HG03175 (cell line): ENCODE data around the gene GABBR1.

ENCODE experiments used
- ATAC-seq: cut with Tn5 transposase; IDR thresholded peaks from one replicate; pipeline ENCODE4 v1.9.1; 2021; ENCODE audit warnings: mild to moderate bottlenecking, moderate library complexity; ENCODE audit not compliant: unreplicated experiment

GABBR1 gene

DNA sequence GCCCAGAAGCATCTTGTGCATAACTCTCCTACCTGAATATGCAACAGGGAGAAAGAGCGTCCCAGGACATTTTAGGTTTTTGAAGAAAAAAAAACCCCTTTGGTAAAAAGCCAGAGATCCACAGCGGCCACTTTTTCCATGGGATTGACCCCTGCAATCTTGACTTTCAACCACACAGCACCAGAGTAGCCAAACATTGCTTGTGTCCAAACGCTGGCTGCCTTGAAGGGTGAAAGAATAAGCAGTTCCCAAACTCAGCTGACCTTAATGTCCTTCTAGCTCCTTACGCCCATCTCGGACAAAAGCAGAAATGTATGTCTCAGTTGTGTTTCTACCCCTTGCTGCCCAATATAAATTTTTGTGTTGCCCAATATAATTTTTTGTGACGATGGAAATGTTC, 22.7 kb upstream of the GABBR1 start:
- ATAC-seq: no peak

DNA sequence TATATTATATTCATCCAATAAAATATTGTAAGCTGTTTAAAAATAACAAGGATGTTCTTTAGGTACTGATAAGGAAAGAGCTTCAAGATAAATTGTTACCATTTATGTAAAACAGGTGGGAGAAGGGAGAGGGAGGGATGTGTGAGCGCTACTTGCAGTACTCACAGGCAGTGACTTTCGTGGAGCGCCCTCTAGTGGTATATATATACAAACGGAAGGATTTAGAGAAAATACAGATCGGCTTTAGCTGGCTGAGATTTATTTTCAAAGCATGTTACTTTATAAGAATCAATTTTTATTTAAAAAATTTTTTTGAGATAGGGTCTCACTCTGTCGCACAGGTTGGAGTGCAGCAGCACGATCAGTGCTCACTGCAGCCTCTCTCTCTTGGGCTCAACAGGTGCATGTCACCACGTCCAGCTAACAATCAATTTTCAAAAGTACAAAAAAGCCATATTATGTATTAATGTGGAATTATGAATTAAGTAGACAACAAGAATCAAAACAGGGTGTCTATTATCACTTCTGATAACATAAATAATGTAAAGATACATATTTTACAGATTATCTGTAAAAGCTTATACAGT, 20.6 kb upstream of the GABBR1 start:
- ATAC-seq: no peak

DNA sequence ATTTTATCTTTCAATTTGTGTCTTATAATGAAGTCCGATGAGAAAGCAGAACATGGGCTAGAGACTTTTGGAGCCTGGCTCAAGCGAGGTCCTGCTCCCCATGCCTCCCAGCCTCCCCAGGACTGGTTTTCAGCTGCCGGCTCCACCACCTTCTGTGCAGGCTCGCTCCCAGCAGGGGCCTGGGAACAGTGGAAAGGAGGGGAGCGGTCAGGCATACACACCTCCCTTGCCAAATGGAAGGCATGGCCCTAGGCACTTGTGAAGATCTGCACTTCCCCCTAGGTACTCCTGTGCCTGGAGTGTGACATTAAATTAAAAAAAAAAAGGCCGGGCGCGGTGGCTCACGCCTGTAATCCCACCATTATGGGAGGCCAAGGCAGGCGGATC, 19.2 kb upstream of the GABBR1 start:
- no peak for ATAC-seq

DNA sequence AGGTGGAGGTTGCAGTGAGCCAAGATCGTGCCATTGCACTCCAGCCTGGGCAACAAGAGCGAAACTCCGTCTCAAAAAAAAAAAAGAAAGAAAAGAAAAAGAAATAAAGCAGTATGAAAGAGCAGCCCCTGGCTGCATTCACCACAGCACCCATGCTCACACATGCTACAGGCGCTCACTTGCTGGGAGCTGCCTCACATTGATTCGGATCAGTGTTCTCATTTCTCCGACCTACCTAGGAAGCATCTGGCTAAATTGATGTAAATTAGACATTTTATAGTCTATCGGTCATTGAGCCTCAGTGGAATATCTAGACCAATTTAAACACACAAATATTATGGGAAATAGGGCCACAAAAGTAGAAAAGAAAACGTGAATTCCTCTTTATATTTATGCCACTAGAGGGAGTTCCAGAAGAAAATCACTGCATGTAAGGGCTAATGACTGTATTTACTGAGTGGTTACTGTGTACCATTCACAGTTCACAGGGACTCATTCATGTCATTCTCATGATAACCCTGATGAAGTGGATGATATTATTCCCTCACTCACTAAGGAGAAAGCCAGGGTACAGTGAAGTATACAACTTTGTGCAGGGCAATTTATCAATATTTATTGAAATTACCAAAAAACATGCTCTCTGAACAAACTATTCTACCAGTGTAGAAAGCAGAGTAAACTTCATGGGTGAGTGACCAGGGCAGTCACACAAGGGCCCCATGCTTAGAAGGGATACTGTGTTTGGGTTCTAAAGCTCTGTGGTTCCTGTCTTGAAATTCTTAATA, 18.6 kb upstream of the GABBR1 start:
- no peak for ATAC-seq

DNA sequence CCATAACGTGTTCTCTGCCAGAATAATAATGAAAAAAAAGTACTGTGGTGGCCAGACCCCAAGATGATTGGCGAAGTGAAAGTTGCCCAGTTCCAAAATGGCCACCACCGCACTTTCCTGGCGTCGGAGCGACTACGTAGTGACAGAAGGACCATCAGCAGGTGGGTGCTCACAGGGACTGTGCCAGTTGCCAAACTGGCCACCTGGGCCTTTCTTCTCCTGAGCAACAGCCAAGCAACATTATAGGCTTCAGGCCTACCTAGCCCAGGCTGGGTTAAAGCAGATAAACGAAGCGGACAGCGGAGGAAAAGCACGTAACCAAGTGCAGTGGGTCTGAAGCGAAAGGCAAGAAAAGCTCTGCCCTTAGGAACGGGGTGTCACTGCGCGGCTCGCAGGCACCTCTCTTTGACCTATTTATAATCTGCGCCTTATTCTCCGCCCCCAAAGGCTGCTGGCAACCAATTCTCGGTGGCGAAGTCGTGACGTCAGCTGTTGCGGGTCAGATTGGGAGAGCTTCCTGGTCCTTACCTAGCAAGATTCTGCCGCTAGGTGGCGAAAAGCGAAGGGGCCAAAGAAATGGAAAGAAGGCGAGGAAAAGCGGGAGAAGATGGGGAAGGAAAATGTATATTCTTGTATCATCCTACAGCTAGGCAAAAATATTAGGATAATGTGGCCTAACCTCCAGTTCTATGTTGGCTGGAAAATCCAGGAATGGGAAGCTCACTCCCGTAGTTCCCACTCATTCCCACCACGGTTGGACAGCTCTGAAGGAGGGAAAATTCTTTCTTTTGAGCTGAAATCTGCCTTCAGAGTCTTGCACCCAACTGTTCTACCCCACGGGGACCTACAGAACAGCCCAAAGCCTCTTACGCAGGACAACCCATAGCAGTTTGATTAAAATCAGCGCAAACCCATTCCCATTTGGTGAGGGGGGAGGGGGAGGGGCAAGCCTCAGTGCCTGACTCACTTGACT, 17.0 kb upstream of the GABBR1 start:
- peak; percentile 97 for ATAC-seq

DNA sequence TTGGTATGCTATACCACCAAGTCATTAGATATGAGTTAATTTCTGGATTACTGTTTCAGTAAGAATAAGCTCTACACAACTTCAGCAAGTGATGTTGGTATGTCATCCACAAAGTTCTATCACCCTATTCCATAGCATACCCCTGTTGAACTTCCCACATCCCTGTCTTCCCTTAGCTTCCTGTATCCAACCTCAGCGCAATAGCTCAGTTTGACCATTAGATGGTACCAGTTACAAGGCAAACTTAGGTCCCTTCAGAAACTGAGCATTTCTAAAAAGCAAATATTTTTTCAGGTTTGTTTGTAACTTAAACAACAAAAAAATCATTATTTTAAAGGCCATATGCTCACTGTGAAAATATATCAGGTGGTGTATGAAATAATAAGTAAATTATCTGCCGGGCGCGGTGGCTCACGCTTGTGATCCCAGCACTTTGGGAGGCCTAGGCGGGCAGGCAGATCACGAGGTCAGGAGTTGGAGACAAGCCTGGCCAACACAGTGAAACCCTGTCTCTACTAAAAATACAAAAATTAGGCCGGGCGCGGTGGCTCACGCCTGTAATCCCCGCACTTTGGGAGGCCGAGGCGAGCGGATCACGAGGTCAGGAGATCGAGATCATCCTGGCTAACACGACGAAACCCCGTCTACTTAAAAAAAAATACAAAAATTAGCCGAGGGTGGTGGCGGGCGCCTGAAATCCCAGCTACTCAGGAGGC, 15.1 kb upstream of the GABBR1 start:
- no peak for ATAC-seq

DNA sequence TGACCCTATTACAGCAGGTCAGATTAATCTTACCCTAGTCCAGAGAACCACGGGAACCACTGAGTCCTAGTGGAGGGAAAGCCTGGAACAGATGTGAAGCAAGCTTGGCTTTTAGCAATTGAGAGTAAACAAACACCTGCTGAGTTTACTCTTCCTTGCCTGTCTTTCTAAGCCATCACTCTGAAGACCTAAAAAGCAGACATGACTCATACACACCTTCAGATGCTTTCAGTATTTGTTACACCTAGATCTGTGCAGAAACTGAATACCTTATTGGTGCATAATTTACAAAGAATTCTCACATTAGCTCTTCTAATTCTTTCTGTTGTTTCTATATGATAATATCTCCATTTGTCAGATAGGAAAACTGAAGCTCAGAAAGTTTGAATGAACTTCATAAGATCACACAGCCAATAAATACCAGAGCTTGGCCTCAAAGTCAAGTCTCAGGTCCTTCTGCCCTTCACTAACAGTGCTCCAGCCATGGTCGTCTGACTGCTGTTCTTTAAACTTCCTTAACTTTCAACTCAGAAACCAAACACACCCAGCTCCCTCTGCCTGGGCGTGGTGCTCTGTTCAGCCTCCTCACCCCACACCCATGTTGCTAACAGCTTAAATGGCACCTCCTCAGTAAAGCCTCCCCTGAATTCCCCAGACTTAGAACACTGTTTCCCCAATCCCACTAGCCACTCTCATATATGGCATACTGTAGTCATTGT, 8.6 kb upstream of the GABBR1 start:
- no peak for ATAC-seq

DNA sequence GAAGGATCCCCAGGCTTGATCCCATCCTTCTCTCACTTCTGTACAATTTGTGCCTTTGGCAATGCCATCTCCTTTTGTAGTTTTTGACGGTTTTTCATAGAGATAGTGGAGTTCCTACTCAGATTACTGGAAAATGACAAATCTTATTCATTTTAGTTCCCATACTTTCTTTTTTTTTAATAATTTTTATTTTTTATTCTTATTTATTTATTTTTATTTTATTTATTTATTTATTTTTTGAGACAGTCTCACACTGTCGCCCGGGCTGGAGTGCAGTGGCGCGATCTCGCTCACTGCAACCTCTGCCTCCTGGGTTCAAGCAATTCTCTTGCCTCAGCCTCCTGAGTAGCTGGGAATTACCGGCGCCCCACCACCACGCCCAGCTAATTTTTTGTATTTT, 4.3 kb upstream of the GABBR1 start:
- no peak for ATAC-seq

DNA sequence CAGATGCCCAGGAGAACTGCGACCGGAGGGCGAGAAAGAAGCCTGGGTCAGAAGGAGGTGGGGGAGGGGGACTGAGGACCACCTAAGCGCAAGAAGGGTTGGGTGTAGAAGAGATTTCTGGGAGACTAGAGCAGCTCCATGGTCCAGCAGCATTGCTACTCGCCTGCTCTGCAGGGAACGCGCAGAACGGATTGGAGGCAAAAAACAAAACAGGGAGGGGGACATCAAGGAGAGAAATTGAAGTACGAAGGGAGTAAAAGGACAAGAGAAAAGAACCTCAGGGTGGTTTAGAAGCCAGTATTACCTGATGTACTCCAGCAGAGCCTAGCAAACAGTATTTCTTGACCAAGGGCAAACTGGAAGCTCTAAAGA, 537 bp upstream of the GABBR1 start:
- no peak for ATAC-seq

DNA sequence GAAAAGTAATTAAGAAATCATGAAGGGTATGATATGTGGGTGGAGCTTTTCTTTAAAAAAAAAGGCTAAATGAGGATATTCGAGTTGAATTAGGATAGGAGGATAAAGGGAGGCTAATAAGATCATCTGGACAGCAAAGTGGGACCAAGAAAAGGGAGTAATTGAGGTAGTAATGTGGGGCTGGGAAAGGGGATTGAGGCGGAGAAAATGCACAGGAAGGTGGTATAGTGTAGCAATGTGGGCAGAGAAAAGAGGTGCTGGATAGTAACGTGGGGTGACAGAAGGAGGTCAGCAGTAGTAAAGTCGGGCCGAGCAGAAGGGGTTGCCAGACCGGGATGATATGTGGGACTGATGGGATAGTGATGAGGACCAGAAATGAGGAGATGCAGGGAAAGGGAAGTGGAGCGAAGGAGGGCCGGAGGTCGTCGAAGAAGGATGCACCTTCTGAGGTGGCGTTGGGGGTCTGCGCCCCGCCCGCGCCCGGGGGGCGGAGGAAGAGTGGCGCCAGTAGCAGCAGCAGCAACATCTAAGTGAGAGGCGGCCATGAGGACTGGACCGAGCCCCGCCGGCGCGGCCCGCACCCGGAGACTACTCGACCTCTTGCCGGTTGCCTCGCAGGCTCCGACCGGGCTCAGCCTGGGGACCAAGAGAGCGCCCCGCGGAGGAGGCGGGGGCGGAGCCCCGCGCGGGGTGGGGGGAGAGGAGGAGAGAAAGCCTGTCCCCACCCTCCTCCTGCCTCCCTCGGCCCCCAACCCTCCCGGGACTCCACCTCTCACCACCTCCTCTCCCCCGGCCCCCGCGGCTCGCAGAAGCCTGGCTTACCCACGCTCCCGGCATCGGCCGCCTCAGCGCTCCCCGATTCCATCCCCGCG, 887 bp downstream of the GABBR1 start:
- ATAC-seq: peak; percentile 22

DNA sequence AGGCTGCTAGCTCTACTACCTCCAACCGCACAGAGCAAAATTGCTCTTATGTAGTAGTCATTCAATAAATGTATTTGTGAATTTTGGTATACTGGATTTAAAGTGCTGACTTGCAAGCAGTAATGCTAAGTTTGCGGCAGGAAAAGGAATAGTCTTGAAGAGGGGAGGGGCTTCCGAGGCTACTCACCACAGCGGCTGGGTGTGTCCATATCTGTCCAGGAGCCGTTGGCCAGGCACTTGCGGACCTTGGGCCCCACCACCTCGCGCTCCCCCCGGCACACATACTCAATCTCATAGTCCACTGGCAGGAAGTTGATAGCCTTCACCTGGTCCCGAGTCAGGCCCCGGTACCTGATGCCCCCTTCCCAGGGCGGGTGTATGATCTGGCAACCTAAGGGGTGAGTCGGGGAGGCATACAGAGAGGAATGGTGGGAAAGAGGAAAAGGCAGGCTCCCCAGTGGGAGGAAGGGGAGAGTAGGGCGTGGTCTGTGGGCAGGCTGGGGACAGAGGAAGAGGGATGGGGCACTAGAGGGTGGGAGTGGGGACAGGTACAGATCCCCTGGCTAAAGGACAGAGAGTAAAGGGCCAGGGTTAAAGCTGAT, 1.7 kb downstream of the GABBR1 start:
- ATAC-seq: no peak

DNA sequence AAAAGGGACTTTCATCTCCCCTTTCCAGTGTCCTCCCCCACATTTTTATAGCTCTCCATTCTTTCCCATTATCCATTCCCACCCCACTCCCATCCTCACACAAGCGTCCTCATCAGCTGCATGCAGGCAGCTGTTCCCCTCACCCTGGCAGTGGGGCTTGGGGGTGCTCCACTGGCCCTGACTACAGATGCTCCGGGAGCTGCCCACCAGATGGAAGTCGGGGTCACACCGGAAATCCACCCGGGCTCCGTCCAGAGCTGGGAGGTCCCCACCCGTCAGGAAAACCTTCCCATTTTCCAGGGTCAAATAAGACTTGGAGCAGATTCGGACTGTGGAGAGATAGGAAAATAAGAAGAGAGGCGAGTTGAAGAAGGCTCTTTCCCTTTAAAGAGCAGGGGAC, 2.7 kb downstream of the GABBR1 start:
- ATAC-seq: no peak

DNA sequence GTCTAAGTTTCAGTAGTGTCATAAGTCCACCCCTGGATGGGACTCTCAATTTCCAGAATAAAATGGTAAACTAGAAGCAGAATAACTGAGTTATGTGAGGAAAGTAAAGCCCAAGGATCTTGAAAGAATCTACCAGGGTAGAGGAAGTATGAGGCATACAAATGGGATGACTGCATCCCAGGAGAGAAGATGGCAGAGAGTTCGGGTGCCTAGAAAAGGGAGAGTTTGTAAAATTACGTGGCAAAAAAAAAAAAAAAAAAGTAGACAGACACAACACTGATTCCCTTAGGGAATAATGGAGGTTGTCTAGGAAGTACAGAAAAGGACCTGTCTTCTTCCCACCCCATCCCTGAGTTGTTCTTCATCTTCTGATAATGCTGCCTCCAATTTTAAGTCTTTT, 3.4 kb downstream of the GABBR1 start:
- no peak for ATAC-seq

DNA sequence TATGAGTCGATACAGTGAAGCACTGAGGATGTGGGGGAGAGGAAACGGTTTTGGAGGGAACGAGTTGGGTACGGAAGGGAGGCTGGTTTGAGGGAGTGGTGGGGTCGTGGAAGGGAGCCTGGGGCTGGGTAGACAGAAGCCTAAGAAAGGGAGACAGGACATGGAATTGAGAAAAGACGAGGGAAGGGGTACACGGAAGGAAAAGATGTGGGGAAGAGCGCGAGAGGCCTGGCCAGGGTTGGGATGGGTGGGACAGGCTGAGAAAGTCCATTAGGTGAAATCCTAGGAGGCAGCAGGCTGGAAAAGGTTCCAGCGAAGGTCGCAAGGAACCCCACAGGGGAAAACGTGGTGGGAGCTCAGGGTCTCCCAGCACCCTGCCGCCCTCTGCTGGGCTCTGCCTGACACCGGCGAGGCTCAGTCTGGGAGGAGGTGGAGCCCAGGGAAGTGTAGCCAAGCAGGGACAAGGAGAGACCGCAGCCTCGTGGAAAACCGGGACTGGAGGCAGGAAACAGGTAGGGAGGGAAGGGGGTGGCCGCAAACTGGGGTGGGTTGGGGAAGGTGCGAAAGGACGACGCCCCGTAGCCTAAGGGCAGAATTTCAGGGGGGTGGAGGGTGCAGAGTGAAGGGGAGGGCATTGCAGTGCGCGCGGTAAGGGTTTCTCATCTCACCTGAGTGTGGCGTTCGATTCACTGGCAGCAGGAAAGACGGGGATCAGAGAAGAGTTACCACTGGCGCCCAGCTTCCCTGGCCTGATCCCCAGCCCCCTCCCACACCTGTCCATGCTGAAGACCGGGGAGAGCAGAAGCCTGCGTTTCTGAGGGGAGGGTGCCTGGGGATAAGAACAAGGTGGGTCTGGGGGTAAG, 4.3 kb downstream of the GABBR1 start:
- no peak for ATAC-seq

DNA sequence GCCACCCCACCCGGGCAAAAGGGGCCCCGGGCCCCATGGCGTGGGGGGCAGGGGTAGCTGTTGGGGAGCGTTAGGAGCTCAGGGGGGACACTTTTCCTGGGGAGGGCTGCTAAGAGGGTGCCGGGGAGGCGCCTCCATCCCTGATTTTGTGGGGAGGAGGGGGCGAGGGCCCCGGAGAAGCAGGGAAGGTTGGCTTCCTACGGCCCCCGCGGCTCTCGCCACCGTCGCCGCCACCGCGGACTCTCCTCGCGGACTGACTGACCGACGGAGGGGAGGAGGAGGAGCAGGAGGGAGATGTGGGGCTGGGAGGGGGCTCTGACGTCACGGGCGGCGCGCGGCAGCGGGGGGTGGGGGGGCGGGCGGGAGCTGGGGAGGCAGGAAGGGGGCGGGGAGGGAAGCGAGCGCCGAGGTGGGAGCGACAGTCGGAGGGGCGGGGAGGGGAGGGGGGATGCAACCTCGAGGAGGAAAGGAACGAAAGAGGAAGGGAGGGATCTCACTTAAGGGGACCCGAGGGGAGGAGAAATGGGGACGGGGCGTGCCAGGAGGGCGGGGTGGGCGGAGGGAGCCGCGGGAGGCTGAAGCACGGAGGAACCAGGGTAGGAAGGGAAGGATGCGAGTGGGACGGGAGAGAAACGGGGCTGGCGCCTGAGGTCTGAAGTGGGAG, 5.1 kb downstream of the GABBR1 start:
- ATAC-seq: no peak

DNA sequence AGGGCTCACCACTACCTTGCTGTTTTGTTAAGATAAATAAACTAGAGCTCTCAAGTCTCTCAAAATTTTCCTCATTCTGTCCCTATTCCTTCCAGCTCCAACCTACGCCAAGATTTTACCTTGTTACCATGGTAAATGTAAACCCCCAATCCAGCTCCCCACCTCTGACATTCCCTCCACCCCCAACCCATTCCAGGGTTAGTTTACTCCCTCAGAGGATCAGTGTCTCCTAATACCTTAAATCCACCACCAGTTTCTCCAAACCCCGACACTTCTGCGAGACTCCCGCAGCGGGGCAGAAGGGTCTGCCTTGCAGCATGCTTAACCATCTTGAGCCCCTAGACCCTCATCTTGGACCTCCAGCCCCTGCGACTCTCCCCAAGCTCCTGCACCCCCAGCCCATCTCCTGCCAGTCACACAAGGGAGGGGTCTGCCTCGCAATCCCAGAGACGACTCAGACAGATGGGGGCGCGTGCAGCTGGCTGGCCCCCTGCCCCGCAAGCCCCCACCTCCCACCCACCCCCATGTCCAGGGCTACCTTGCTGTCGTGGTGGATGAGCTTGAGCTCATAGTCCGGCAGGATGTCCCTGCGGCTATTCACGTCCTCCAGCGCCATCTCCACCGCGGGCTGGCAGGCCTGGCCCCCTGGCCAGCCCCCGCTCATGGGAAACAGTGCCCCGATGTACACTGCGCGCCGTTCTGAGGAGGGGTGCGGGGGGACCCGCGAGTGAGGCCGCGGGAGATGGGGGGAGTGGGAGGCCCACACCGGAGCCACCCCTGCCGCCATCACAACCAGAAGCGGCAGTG, 5.8 kb downstream of the GABBR1 start:
- ATAC-seq: no peak
